Psoas muscle (tissue), 8 donors: ENCODE results near the gene C17orf75. TPM values are rescaled to one million over a fixed set of nuclear protein-coding genes. Genes with fewer than 3 reads are reported as not detected.
"Not testable (repeated sequence)": the region's sequence is repeated elsewhere in the genome, so short reads cannot be mapped to it uniquely, and the experiment has no call there.

Experiments used
- ATAC-seq, 4 donors: fragments of 200-7000 bp; cut with Tn5 transposase; one replicate each; pipeline ENCODE4 v1.9.1; 2020; ENCODE audit warnings: moderate library complexity in 3 of 4, mild to moderate bottlenecking in 2 of 4
- DNase-seq, 2 donors: peaks; one replicate each; pipeline ENCODE4 v3.0.0-alpha.2; 2020
- H3K27ac ChIP-seq: fragments of 200-600 bp; one replicate; pipeline ENCODE4 v1.8.0; 2022
- H3K27me3 ChIP-seq, 3 donors: fragments of 200-600 bp in 1 of 3; one replicate each; pipeline versions ENCODE4 v1.6.1 to v1.8.0; 2013 to 2022; ENCODE audit warnings: low read length in 2 of 3, mild to moderate bottlenecking in 2 of 3, moderate library complexity in 1 of 3; ENCODE audit not compliant: insufficient read depth in 3 of 3
- H3K36me3 ChIP-seq, 2 donors: fragments of 200-600 bp in 1 of 2; one replicate each; pipeline versions ENCODE4 v1.6.1 to v1.8.0; 2013 to 2022; ENCODE audit warnings: low read depth in 1 of 2, mild to moderate bottlenecking in 1 of 2, moderate library complexity in 1 of 2; ENCODE audit not compliant: insufficient read depth in 1 of 2
- H3K4me1 ChIP-seq: fragments of 200-600 bp; one replicate; pipeline ENCODE4 v1.8.0; 2022
- H3K4me3 ChIP-seq: fragments of 200-600 bp; one replicate; pipeline ENCODE4 v1.8.0; 2022; ENCODE audit warnings: mild to moderate bottlenecking
- H3K9me3 ChIP-seq: fragments of 200-600 bp; one replicate; pipeline ENCODE4 v1.8.0; 2022
- CTCF ChIP-seq: fragments of 200-600 bp; IDR thresholded peaks from one replicate; pipeline ENCODE4 v1.8.0; 2022; ENCODE audit warnings: antibody characterized with exemption
- WGBS, 3 donors: extraction: QIAGEN DNeasy Blood & Tissue Kit; methylation state at CpG; one replicate each; pipeline versions ENCODE4 v1.1.6 to v1.1.7; 2013; 5-methylcytosine and 5-hydroxymethylcytosine counted together
- intact Hi-C, 2 donors: fragments of 100-400 bp; cut with DNase I; formaldehyde crosslinking; loops; one replicate each; pipeline versions ENCODE4 v1.11.0 to v1.14.2; 2022
- polyA plus RNA-seq, 3 donors: library from polyadenylated mRNA; stranded (reverse); fragments of 200-250 nt; gene quantifications; one replicate each; pipeline ENCODE4 v1.2.3, GENCODE V29; 2013
- total RNA-seq, 4 donors: library from RNA; stranded (reverse); fragmentation: NEBNext Ultra II Directional in 2 of 4; extraction: Animal tissue kit (Norgen Biotek cat#: 25700) in 2 of 4; gene quantifications; one replicate each; pipeline versions ENCODE4 v1.2.1 to v1.2.4, GENCODE V29; 2021 to 2023
- donor health status: healthy with polysubstance abuse.
- donor health status: DM: no; HTN: no; CAD: no; lungs with moderate emphysema.
- donor health status: Bipolar disorder and iron deficiency.
- donor health status: healthy.
- donor health status: DM: yes; HTN: yes; CAD: no.
- donor health status: DM: no; HTN: no; CAD: no.
- donor health status: DM: no; HTN: no; CAD: no.
- donor health status: DM: yes; HTN: yes; CAD: no.

C17orf75 gene
- total and polyA plus RNA-seq, 7 donors = 6.1 to 17.8 (median 14.6) TPM

- no peaks in the 10 kb centered on the region for H3K36me3 ChIP-seq
- no peaks in the 10 kb centered on the region for H3K27me3 ChIP-seq
- DNase-seq (no peak), ATAC-seq (no peak)
- no peak overlapping the region for H3K4me3 ChIP-seq
- 92 to 94% (median 94%) methylated on average over 10 of the region's 10 CpGs for WGBS, 3 donors
- H3K27ac ChIP-seq = no peak overlapping the region
- TF ChIP-seq CTCF = no peak
- H3K9me3 ChIP-seq = no peaks in the 10 kb centered on the region
- intact Hi-C loops = no loop called here
- H3K4me1 ChIP-seq = no peaks in the 10 kb centered on the region
Observed at GRCh38 chr17:32323046-32323445, 18.9 kb downstream of the C17orf75 start.

GRCh38 chr17:32320847-32321246 is 21.1 kb downstream of the C17orf75 start:
- ATAC-seq = no peak
- Histone ChIP-seq H3K4me1 (no peaks in the 10 kb centered on the region), H3K4me3 (no peak overlapping the region), H3K36me3 (no peaks in the 10 kb centered on the region), H3K27ac (no peak overlapping the region), H3K27me3 (no peaks in the 10 kb centered on the region), H3K9me3 (no peaks in the 10 kb centered on the region)
- DNase-seq = no peak
- TF ChIP-seq CTCF = no peak
- WGBS, 3 donors = 95% methylated on average over 15 of the region's 15 CpGs
- intact Hi-C loops = no loop called here

GRCh38 chr17:32320080-32320479 is 21.9 kb downstream of the C17orf75 start:
- intact Hi-C loops, H3K4me3 ChIP-seq, H3K36me3 ChIP-seq, H3K9me3 ChIP-seq, H3K27me3 ChIP-seq, H3K4me1 ChIP-seq, ATAC-seq, DNase-seq, H3K27ac ChIP-seq: not testable (repeated sequence)
- 91 to 94% (median 93%) methylated on average over 6 of the region's 6 CpGs for WGBS, 3 donors

- DNase-seq (peak; percentile 76 to 81), ATAC-seq (peak; percentile 86 to 93 (median 88))
- TF ChIP-seq CTCF = peak; percentile 89
- no peak overlapping the region for H3K4me3 ChIP-seq
- no peaks in the 10 kb centered on the region for H3K4me1 ChIP-seq
- intact Hi-C loops = loop anchor here (1.0 to 2.0 kb wide), 2 partner anchors 66 to 67 kb away; no protein-coding TSS in a partner anchor
- no peak overlapping the region for H3K27ac ChIP-seq
- 12 to 19% (median 13%) methylated on average over 5 of the region's 5 CpGs for WGBS, 3 donors
- no peaks in the 10 kb centered on the region for H3K9me3 ChIP-seq
- no peaks in the 10 kb centered on the region for H3K36me3 ChIP-seq
- H3K27me3 ChIP-seq = no peaks in the 10 kb centered on the region
Observed at GRCh38 chr17:32319548-32319905, 22.4 kb downstream of the C17orf75 start.

- no peaks in the 10 kb centered on the region for H3K9me3 ChIP-seq
- intact Hi-C loops = loop anchor here in 1 of 2 donors (2.0 kb wide), 1 partner anchor 65 kb away; no protein-coding TSS in a partner anchor
- no peaks in the 10 kb centered on the region for H3K36me3 ChIP-seq
- no peaks in the 10 kb centered on the region for H3K4me1 ChIP-seq
- no peak for TF ChIP-seq CTCF
- H3K4me3 ChIP-seq = no peak overlapping the region
- ATAC-seq (no peak), DNase-seq (no peak)
- H3K27ac ChIP-seq = no peak overlapping the region
- 89 to 95% (median 94%) methylated on average over 8 of the region's 8 CpGs for WGBS, 3 donors
- H3K27me3 ChIP-seq = no peaks in the 10 kb centered on the region
Observed at GRCh38 chr17:32318071-32318470, 23.9 kb downstream of the C17orf75 start.
